OCI-LY3 (cell line): ENCODE results near the gene RRP1B.

Experiments used
- EZH2phosphoT487 ChIP-seq: fragments of 200-600 bp; shearing (Covaris generic); IDR thresholded peaks from 2 replicates; pipeline ENCODE4 v1.6.1; 2018; ENCODE audit warnings: antibody characterized with exemption, mixed run types, low read depth
- TF ChIP-seq, protein P1 (sequence below): fragments of 200-600, 300-600 bp; sonication (generic); IDR thresholded peaks from 2 replicates; pipeline ENCODE4 v1.5.1; 2014; ENCODE audit warnings: antibody characterized with exemption, low read length, low read depth

DNA sequence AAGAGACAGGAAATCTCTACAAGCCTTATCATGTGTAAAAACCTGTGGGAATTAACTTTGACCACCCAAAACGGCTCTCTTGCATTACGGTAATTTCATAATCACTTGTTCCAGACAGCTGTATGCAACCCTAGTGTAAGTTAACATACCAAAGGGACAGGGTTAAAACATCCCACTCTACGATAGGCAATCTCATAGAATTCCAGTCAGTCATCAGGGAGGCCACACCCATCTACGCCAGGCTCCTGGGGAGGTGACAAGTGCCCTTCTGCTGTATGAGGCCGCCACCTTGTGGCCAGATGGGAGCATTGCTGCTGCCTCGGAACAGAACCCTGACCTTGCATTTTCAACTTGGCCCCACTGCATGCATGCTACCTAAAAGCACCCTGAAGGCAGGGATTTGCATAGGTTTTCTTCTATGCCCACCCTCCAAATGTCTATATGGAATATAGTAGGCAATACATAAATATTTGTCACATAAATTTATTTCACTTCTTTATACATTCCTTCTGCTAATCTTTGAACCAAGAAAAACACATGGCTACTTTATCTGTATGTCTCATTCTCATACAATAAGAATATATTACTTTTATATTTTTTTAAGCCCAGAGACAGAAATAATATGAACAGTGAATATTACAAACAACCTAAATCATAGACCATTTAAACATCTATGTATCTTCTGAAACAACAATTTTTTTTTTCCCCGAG lies 12.7 kb upstream of the RRP1B start:
- TF ChIP-seq, protein P1, sequence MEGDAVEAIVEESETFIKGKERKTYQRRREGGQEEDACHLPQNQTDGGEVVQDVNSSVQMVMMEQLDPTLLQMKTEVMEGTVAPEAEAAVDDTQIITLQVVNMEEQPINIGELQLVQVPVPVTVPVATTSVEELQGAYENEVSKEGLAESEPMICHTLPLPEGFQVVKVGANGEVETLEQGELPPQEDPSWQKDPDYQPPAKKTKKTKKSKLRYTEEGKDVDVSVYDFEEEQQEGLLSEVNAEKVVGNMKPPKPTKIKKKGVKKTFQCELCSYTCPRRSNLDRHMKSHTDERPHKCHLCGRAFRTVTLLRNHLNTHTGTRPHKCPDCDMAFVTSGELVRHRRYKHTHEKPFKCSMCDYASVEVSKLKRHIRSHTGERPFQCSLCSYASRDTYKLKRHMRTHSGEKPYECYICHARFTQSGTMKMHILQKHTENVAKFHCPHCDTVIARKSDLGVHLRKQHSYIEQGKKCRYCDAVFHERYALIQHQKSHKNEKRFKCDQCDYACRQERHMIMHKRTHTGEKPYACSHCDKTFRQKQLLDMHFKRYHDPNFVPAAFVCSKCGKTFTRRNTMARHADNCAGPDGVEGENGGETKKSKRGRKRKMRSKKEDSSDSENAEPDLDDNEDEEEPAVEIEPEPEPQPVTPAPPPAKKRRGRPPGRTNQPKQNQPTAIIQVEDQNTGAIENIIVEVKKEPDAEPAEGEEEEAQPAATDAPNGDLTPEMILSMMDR: peak; percentile 89
- TF ChIP-seq EZH2phosphoT487: no peak
